Endothelial cell (in vitro differentiated cells): ENCODE results near the gene SGSH. TPM values are rescaled to one million over a fixed set of nuclear protein-coding genes. Genes with fewer than 3 reads are reported as not detected.
A peak's percentile ranks its signal among the peaks of the same experiment; 100 is the strongest.

Source experiments
- DNase-seq: peaks from one replicate; pipeline ENCODE4 v3.0.0; 2021; ENCODE audit warnings: low spot score
- H3K27ac Mint-ChIP-seq: one replicate; pipeline ENCODE4 v1.8.0; 2021; ENCODE audit warnings: mixed read lengths, inconsistent platforms; ENCODE audit not compliant: unreplicated experiment
- H3K27me3 Mint-ChIP-seq: one replicate; pipeline ENCODE4 v1.8.0; 2021; ENCODE audit warnings: mild to moderate bottlenecking, moderate library complexity, mixed read lengths, inconsistent platforms; ENCODE audit not compliant: unreplicated experiment
- H3K36me3 Mint-ChIP-seq: one replicate; pipeline ENCODE4 v1.8.0; 2021; ENCODE audit warnings: mild to moderate bottlenecking, low read depth, mixed read lengths, inconsistent platforms; ENCODE audit not compliant: unreplicated experiment
- H3K4me1 Mint-ChIP-seq: one replicate; pipeline ENCODE4 v1.8.0; 2021; ENCODE audit warnings: mild to moderate bottlenecking, mixed read lengths, inconsistent platforms; ENCODE audit not compliant: unreplicated experiment
- H3K4me3 Mint-ChIP-seq: one replicate; pipeline ENCODE4 v1.8.0; 2021; ENCODE audit warnings: mild to moderate bottlenecking, mixed read lengths, inconsistent platforms; ENCODE audit not compliant: unreplicated experiment
- H3K9me3 Mint-ChIP-seq: one replicate; pipeline ENCODE4 v1.8.0; 2021; ENCODE audit warnings: mixed read lengths, inconsistent platforms; ENCODE audit not compliant: unreplicated experiment
- CTCF ChIP-seq: fragments of 200-600 bp; sonication (generic); IDR thresholded peaks from one replicate; pipeline ENCODE4 v1.5.0; 2021; ENCODE audit warnings: antibody characterized with exemption; ENCODE audit not compliant: unreplicated experiment
- total RNA-seq: library from RNA; stranded (reverse); fragmentation: NEBNext Ultra II Directional; extraction: Animal tissue kit (Norgen Biotek cat#: 25700); gene quantifications from one replicate; pipeline ENCODE4 v1.2.1, GENCODE V29; 2021; ENCODE audit not compliant: unreplicated experiment

The SGSH gene
- total RNA-seq, 1 donor from 2014 or later: 76.0 TPM

- Mint-ChIP-seq H3K9me3 (no peaks in the 10 kb centered on the region), H3K27ac (no peak overlapping the region), H3K27me3 (peaks cover 13% of the 10 kb centered on the region), H3K4me1 (no peaks in the 10 kb centered on the region), H3K4me3 (peak overlapping the region; percentile 35), H3K36me3 (peaks cover 6% of the 10 kb centered on the region)
- DNase-seq: no peak
- no peak for TF ChIP-seq CTCF
Observed at GRCh38 chr17:80169107-80169506, 51.0 kb downstream of the SGSH start.

- H3K9me3 Mint-ChIP-seq: no peaks in the 10 kb centered on the region
- H3K4me3 Mint-ChIP-seq: no peak overlapping the region
- peaks cover 13% of the 10 kb centered on the region for H3K27me3 Mint-ChIP-seq
- TF ChIP-seq CTCF: no peak
- DNase-seq: no peak
- no peak overlapping the region for H3K27ac Mint-ChIP-seq
- H3K4me1 Mint-ChIP-seq: no peaks in the 10 kb centered on the region
- H3K36me3 Mint-ChIP-seq: peaks cover 6% of the 10 kb centered on the region
Observed at GRCh38 chr17:80168371-80168770, 51.8 kb downstream of the SGSH start.

GRCh38 chr17:80166446-80166845, 53.7 kb downstream of the SGSH start:
- Mint-ChIP-seq H3K4me1 (no peaks in the 10 kb centered on the region), H3K36me3 (peaks cover 6% of the 10 kb centered on the region), H3K27ac (no peak overlapping the region), H3K9me3 (no peaks in the 10 kb centered on the region), H3K27me3 (peaks cover 10% of the 10 kb centered on the region), H3K4me3 (no peak overlapping the region)
- no peak for DNase-seq
- TF ChIP-seq CTCF: no peak

- no peak for DNase-seq
- H3K4me3 Mint-ChIP-seq: no peak overlapping the region
- H3K4me1 Mint-ChIP-seq: peaks cover 2% of the 10 kb centered on the region
- H3K36me3 Mint-ChIP-seq: peaks cover 3% of the 10 kb centered on the region
- TF ChIP-seq CTCF: no peak
- no peaks in the 10 kb centered on the region for H3K9me3 Mint-ChIP-seq
- peaks cover 7% of the 10 kb centered on the region for H3K27me3 Mint-ChIP-seq
- H3K27ac Mint-ChIP-seq: no peak overlapping the region
Observed at GRCh38 chr17:80164185-80164584, 55.9 kb downstream of the SGSH start.

GRCh38 chr17:80163336-80163735, 56.8 kb downstream of the SGSH start:
- no peak overlapping the region for H3K4me3 Mint-ChIP-seq
- H3K4me1 Mint-ChIP-seq: peaks cover 2% of the 10 kb centered on the region
- H3K9me3 Mint-ChIP-seq: no peaks in the 10 kb centered on the region
- H3K36me3 Mint-ChIP-seq: no peaks in the 10 kb centered on the region
- DNase-seq: no peak
- no peak for TF ChIP-seq CTCF
- H3K27me3 Mint-ChIP-seq: peaks cover 7% of the 10 kb centered on the region
- no peak overlapping the region for H3K27ac Mint-ChIP-seq
